HG03521 (cell line): ENCODE data around the gene MEI1.

Experiments used
- ATAC-seq: cut with Tn5 transposase; IDR thresholded peaks from one replicate; pipeline ENCODE4 v1.9.1; 2021; ENCODE audit warnings: mild to moderate bottlenecking, moderate library complexity; ENCODE audit not compliant: unreplicated experiment

Gene MEI1

GRCh38 chr22:41838842-41839618 is 139.7 kb downstream of the MEI1 start:
- no peak for ATAC-seq

GRCh38 chr22:41840216-41840615 is 140.9 kb downstream of the MEI1 start:
- no peak for ATAC-seq

GRCh38 chr22:41841085-41841712 is 141.9 kb downstream of the MEI1 start:
- ATAC-seq = no peak

GRCh38 chr22:41842996-41843970 is 144.0 kb downstream of the MEI1 start:
- ATAC-seq = no peak

GRCh38 chr22:41844036-41844435 is 144.7 kb downstream of the MEI1 start:
- no peak for ATAC-seq

- ATAC-seq = no peak
These were observed 145.2 kb downstream of the MEI1 start for GRCh38 chr22:41844513-41844912.

- ATAC-seq = no peak
These were observed 146.3 kb downstream of the MEI1 start for GRCh38 chr22:41845380-41846267.

- no peak for ATAC-seq
These were observed 147.1 kb downstream of the MEI1 start for GRCh38 chr22:41846268-41846987.

GRCh38 chr22:41847300-41847699 is 148.0 kb downstream of the MEI1 start:
- ATAC-seq = no peak

GRCh38 chr22:41848468-41848867 is 149.2 kb downstream of the MEI1 start:
- no peak for ATAC-seq
